ENCODE results near the gene LPO.

Gene LPO

DNA sequence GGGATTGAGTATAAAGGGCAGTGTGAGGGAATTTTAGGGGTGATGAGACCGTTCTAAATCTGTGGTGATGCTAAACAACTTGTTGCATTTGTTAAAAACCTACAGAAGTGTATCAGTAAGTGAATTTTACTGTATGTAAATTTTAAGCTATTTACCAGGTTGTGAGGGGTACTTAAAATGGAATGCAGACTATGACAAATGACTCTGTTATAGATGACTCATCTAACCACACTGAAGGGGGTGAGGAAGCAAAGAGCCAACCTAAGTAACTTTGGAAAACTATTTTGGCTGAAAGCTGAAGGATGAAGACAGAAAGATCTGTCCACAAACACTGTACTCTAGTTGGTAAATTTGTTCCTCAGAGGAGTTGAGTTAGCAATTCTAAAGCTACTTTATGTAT, 14.1 kb upstream of the LPO start:
- ATAC-seq: peak; percentile 79
- TF ChIP-seq ISL1 (CRISPR knock-in tag; IDR thresholded peaks at IDR 0.05): peak; percentile 77
- TF ChIP-seq, protein P1, sequence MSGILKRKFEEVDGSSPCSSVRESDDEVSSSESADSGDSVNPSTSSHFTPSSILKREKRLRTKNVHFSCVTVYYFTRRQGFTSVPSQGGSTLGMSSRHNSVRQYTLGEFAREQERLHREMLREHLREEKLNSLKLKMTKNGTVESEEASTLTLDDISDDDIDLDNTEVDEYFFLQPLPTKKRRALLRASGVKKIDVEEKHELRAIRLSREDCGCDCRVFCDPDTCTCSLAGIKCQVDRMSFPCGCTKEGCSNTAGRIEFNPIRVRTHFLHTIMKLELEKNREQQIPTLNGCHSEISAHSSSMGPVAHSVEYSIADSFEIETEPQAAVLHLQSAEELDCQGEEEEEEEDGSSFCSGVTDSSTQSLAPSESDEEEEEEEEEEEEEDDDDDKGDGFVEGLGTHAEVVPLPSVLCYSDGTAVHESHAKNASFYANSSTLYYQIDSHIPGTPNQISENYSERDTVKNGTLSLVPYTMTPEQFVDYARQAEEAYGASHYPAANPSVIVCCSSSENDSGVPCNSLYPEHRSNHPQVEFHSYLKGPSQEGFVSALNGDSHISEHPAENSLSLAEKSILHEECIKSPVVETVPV (CRISPR knock-in tag; IDR thresholded peaks at IDR 0.05): no peak
- 0 out of 2 replicates have a peak, but pooled peaks have one; percentile 40 for TF ChIP-seq CREB5 (CRISPR knock-in tag; IDR thresholded peaks at IDR 0.05; ENCODE audit: low read depth)
- peak; percentile 51; the same call in 1 of the 2 replicates for TF ChIP-seq PATZ1 (CRISPR knock-in tag; IDR thresholded peaks at IDR 0.05; ENCODE audit: borderline replicate concordance)
- TF ChIP-seq RARB (CRISPR knock-in tag; IDR thresholded peaks at IDR 0.05): no peak
- no peak for TF ChIP-seq ZFP3 (CRISPR knock-in tag; IDR thresholded peaks at IDR 0.05)
- TF ChIP-seq, protein P2, sequence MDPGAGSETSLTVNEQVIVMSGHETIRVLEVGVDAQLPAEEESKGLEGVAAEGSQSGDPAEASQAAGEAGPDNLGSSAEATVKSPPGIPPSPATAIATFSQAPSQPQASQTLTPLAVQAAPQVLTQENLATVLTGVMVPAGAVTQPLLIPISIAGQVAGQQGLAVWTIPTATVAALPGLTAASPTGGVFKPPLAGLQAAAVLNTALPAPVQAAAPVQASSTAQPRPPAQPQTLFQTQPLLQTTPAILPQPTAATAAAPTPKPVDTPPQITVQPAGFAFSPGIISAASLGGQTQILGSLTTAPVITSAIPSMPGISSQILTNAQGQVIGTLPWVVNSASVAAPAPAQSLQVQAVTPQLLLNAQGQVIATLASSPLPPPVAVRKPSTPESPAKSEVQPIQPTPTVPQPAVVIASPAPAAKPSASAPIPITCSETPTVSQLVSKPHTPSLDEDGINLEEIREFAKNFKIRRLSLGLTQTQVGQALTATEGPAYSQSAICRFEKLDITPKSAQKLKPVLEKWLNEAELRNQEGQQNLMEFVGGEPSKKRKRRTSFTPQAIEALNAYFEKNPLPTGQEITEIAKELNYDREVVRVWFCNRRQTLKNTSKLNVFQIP (CRISPR knock-in tag; IDR thresholded peaks at IDR 0.05; ENCODE audit: borderline replicate concordance, low read depth): no peak
- TF ChIP-seq BACH2 (CRISPR knock-in tag; IDR thresholded peaks at IDR 0.05; ENCODE audit: borderline replicate concordance): no peak
- TF ChIP-seq ZFP30 (CRISPR knock-in tag; IDR thresholded peaks at IDR 0.05): no peak

DNA sequence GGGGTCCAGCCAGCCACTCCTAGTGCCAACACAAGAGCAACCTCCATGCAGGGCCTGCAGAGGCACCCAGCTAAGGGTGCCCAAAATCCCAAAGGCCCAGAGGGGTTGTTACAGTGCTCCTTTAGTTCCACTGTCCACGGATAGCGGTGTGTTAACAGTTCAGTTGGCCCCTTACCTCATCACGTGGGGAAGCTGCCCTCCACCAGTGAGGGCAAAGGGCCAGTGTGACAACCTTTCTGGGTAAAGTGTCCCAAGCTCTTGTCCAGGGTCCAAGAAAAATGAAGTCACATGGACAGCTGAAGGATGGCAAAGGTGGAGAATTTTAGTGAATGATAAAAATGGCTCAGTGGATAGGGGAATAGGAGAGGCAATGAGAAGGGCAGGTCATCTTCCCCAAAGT, 10.7 kb upstream of the LPO start:
- TF ChIP-seq SNAI2 (CRISPR knock-in tag; IDR thresholded peaks at IDR 0.05) (no peak), TSHZ2 (CRISPR knock-in tag; IDR thresholded peaks at IDR 0.05) (no peak), OSR1 (CRISPR knock-in tag; IDR thresholded peaks at IDR 0.05) (no peak), CSDC2 (CRISPR knock-in tag; IDR thresholded peaks at IDR 0.05) (no peak), ZNF8 (CRISPR knock-in tag; IDR thresholded peaks at IDR 0.05) (no peak), TOX (CRISPR knock-in tag; IDR thresholded peaks at IDR 0.05; ENCODE audit: borderline replicate concordance) (no peak), BACH2 (CRISPR knock-in tag; IDR thresholded peaks at IDR 0.05; ENCODE audit: borderline replicate concordance) (no peak), ZNF70 (CRISPR knock-in tag; IDR thresholded peaks at IDR 0.05) (no peak), ZC3H10 (CRISPR knock-in tag; IDR thresholded peaks at IDR 0.05) (no peak)
- ATAC-seq: no peak

DNA sequence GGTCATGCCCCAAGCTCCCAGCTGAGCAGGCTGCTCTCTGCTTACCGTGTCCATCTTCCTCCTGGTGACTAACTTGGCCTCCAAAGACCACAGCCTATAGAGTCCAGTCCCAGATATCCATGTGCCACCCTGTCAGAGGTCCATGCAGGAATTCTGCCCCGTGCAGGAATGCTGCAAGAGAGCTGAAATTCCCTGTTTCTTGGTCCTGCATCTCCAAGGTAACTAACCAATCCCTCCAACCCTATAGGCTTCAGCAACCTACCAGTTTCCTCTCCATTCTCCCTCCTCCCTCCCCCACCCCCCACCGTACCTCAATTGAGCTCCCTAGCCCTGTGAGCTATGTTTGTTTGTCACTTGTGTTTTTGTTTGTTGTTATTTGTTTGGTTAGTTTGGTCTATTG, 9.7 kb upstream of the LPO start:
- TF ChIP-seq ZFP30 (CRISPR knock-in tag; IDR thresholded peaks at IDR 0.05) (no peak), CSDC2 (CRISPR knock-in tag; IDR thresholded peaks at IDR 0.05) (no peak), TCF4 (CRISPR knock-in tag; IDR thresholded peaks at IDR 0.05; ENCODE audit: borderline replicate concordance) (no peak), SNAI2 (CRISPR knock-in tag; IDR thresholded peaks at IDR 0.05) (no peak), BACH2 (CRISPR knock-in tag; IDR thresholded peaks at IDR 0.05; ENCODE audit: borderline replicate concordance) (no peak), ARNTL (CRISPR knock-in tag; IDR thresholded peaks at IDR 0.05; ENCODE audit: borderline replicate concordance, low read depth) (no peak), ZNF565 (CRISPR knock-in tag; conservative IDR thresholded peaks at IDR 0.05; ENCODE audit: low read depth) (no peak), ISL1 (CRISPR knock-in tag; IDR thresholded peaks at IDR 0.05) (no peak), ESRRG (CRISPR knock-in tag; IDR thresholded peaks at IDR 0.05) (no peak), PATZ1 (CRISPR knock-in tag; IDR thresholded peaks at IDR 0.05; ENCODE audit: borderline replicate concordance) (no peak), OSR1 (CRISPR knock-in tag; IDR thresholded peaks at IDR 0.05) (no peak), TSHZ2 (CRISPR knock-in tag; IDR thresholded peaks at IDR 0.05) (no peak)
- TF ChIP-seq, protein P2 (CRISPR knock-in tag; IDR thresholded peaks at IDR 0.05; ENCODE audit: borderline replicate concordance, low read depth): no peak
- ATAC-seq: no peak
